SIG-M5 (cell line): ENCODE data around the gene COLGALT1.

Experiments used
- DNase-seq: peaks from one replicate; lab custom pipeline; 2025; lab: John Stamatoyannopoulos, UW

Gene COLGALT1

GRCh38 chr19:17599780-17600179 is 44.3 kb downstream of the COLGALT1 start:
- DNase-seq = no peak

GRCh38 chr19:17601683-17602082 is 46.2 kb downstream of the COLGALT1 start:
- DNase-seq = no peak

GRCh38 chr19:17602217-17602616 is 46.8 kb downstream of the COLGALT1 start:
- no peak for DNase-seq

GRCh38 chr19:17602872-17603510 is 47.5 kb downstream of the COLGALT1 start:
- no peak for DNase-seq

GRCh38 chr19:17604372-17605025 is 49.0 kb downstream of the COLGALT1 start:
- no peak for DNase-seq

- DNase-seq = no peak
These were observed 49.7 kb downstream of the COLGALT1 start for GRCh38 chr19:17605117-17605516.

- DNase-seq = no peak
These were observed 50.5 kb downstream of the COLGALT1 start for GRCh38 chr19:17605761-17606589.

GRCh38 chr19:17606590-17607185 is 51.2 kb downstream of the COLGALT1 start:
- DNase-seq = no peak

GRCh38 chr19:17607936-17608335 is 52.5 kb downstream of the COLGALT1 start:
- DNase-seq = no peak

- no peak for DNase-seq
These were observed 54.9 kb downstream of the COLGALT1 start for GRCh38 chr19:17610384-17610783.

- no peak for DNase-seq
These were observed 56.2 kb downstream of the COLGALT1 start for GRCh38 chr19:17611462-17612244.

- no peak for DNase-seq
These were observed 59.0 kb downstream of the COLGALT1 start for GRCh38 chr19:17614476-17614875.

- no peak for DNase-seq
These were observed 60.6 kb downstream of the COLGALT1 start for GRCh38 chr19:17615889-17616685.

- DNase-seq = no peak
These were observed 61.2 kb downstream of the COLGALT1 start for GRCh38 chr19:17616686-17616960.

- no peak for DNase-seq
These were observed 61.7 kb downstream of the COLGALT1 start for GRCh38 chr19:17616961-17617806.

- no peak for DNase-seq
These were observed 62.4 kb downstream of the COLGALT1 start for GRCh38 chr19:17617807-17618192.

GRCh38 chr19:17618281-17618903 is 62.9 kb downstream of the COLGALT1 start:
- DNase-seq = no peak

GRCh38 chr19:17618936-17619335 is 63.5 kb downstream of the COLGALT1 start:
- no peak for DNase-seq

- DNase-seq = no peak
These were observed 65.2 kb downstream of the COLGALT1 start for GRCh38 chr19:17620696-17621095.
